HepG2 (cell line): ENCODE measurements around the gene ZNF382. TPM values are rescaled to one million over a fixed set of nuclear protein-coding genes. Genes with fewer than 3 reads are reported as not detected.

Source experiments
- AGO2 ChIP-seq: fragments of 200-400 bp; formaldehyde crosslinking; optimal IDR thresholded peaks from 2 replicates; pipeline ENCODE3; 2017; ENCODE audit warnings: mild to moderate bottlenecking, low read depth, low read length, moderate library complexity
- ARID2 ChIP-seq: sonication (generic); formaldehyde crosslinking; IDR thresholded peaks from 2 replicates; pipeline ENCODE4 v1.8.1; 2022; ENCODE audit warnings: mild to moderate bottlenecking, missing genetic modification reagents, borderline replicate concordance
- ATF5 ChIP-seq: sonication (generic); formaldehyde crosslinking; IDR thresholded peaks from 2 replicates; pipeline ENCODE4 v1.4.0; 2020; ENCODE audit warnings: mild to moderate bottlenecking, low read depth, missing genetic modification reagents
- BRCA1 ChIP-seq: sonication (generic); formaldehyde crosslinking; IDR thresholded peaks from 2 replicates; pipeline ENCODE4 v1.4.0; 2020; ENCODE audit warnings: missing genetic modification reagents
- DPF2 ChIP-seq: sonication (generic); formaldehyde crosslinking; IDR thresholded peaks from 2 replicates; pipeline ENCODE4 v1.4.0; 2020; ENCODE audit warnings: mild to moderate bottlenecking, low read depth, missing genetic modification reagents, borderline replicate concordance
- ELF1 ChIP-seq: sonication (generic); formaldehyde crosslinking; IDR thresholded peaks from 2 replicates; pipeline ENCODE4 v1.4.0; 2020; ENCODE audit warnings: missing genetic modification reagents
- ELF4 ChIP-seq: sonication (generic); formaldehyde crosslinking; IDR thresholded peaks from 2 replicates; pipeline ENCODE4 v1.5.0; 2020; ENCODE audit warnings: missing genetic modification reagents, mild to moderate bottlenecking, moderate library complexity, borderline replicate concordance
- KDM4B ChIP-seq: sonication (generic); formaldehyde crosslinking; IDR thresholded peaks from 2 replicates; pipeline ENCODE4 v1.4.0; 2020; ENCODE audit warnings: missing genetic modification reagents
- MEIS1 ChIP-seq: sonication (generic); formaldehyde crosslinking; IDR thresholded peaks from 2 replicates; pipeline ENCODE4 v1.9.0; 2021; ENCODE audit warnings: mild to moderate bottlenecking, missing genetic modification reagents, moderate library complexity, borderline replicate concordance
- MTF2 ChIP-seq: sonication (generic); formaldehyde crosslinking; IDR thresholded peaks from 2 replicates; pipeline ENCODE4 v1.5.0; 2020; ENCODE audit warnings: missing genetic modification reagents, borderline replicate concordance
- PHB2 ChIP-seq: fragments of 450-650 bp; IDR thresholded peaks from 2 replicates; pipeline ENCODE4 v1.6.1; 2018; ENCODE audit not compliant: partially characterized antibody
- RFXAP ChIP-seq: sonication (generic); formaldehyde crosslinking; IDR thresholded peaks from 2 replicates; pipeline ENCODE4 v1.4.0; 2020; ENCODE audit warnings: missing genetic modification reagents, borderline replicate concordance
- SALL1 ChIP-seq: sonication (generic); formaldehyde crosslinking; IDR thresholded peaks from 2 replicates; pipeline ENCODE4 v1.8.0; 2022; ENCODE audit warnings: mild to moderate bottlenecking, missing genetic modification reagents
- SKIL ChIP-seq: sonication (generic); formaldehyde crosslinking; IDR thresholded peaks from 2 replicates; pipeline ENCODE4 v1.8.0; 2022; ENCODE audit warnings: missing genetic modification reagents, mild to moderate bottlenecking, moderate library complexity, borderline replicate concordance
- THYN1 ChIP-seq: sonication (generic); formaldehyde crosslinking; IDR thresholded peaks from 2 replicates; pipeline ENCODE4 v1.8.1; 2023; ENCODE audit warnings: low read depth, mild to moderate bottlenecking, moderate library complexity, missing genetic modification reagents, borderline replicate concordance
- TIGD3 ChIP-seq: sonication (generic); formaldehyde crosslinking; IDR thresholded peaks from 2 replicates; pipeline ENCODE4 v1.5.1; 2020; ENCODE audit warnings: mild to moderate bottlenecking, missing genetic modification reagents, borderline replicate concordance
- ZFP36L1 ChIP-seq: sonication (generic); formaldehyde crosslinking; IDR thresholded peaks from 2 replicates; pipeline ENCODE4 v1.8.0; 2022; ENCODE audit warnings: mild to moderate bottlenecking, missing genetic modification reagents, moderate library complexity
- ZFP37 ChIP-seq: sonication (generic); formaldehyde crosslinking; IDR thresholded peaks from 2 replicates; pipeline ENCODE4 v1.4.0; 2020; ENCODE audit warnings: missing genetic modification reagents, borderline replicate concordance
- ZNF34 ChIP-seq: sonication (generic); formaldehyde crosslinking; IDR thresholded peaks from 2 replicates; pipeline ENCODE4 v1.4.0; 2020; ENCODE audit warnings: mild to moderate bottlenecking, missing genetic modification reagents, borderline replicate concordance
- ZNF484 ChIP-seq: sonication (generic); formaldehyde crosslinking; IDR thresholded peaks from 2 replicates; pipeline ENCODE4 v1.5.1; 2020; ENCODE audit warnings: mild to moderate bottlenecking, low read depth, missing genetic modification reagents, borderline replicate concordance
- ZNF558 ChIP-seq: sonication (generic); formaldehyde crosslinking; IDR thresholded peaks from 2 replicates; pipeline ENCODE4 v1.9.0; 2022; ENCODE audit warnings: mild to moderate bottlenecking, missing genetic modification reagents, borderline replicate concordance
- ZNF576 ChIP-seq: sonication (generic); formaldehyde crosslinking; IDR thresholded peaks from 2 replicates; pipeline ENCODE4 v1.4.0; 2020; ENCODE audit warnings: mild to moderate bottlenecking, missing genetic modification reagents
- ZNF615 ChIP-seq: sonication (generic); formaldehyde crosslinking; IDR thresholded peaks from 2 replicates; pipeline ENCODE4 v1.5.0; 2020; ENCODE audit warnings: mild to moderate bottlenecking, missing genetic modification reagents, borderline replicate concordance
- ZNF639 ChIP-seq: conservative IDR thresholded peaks from 2 replicates; pipeline ENCODE4 v1.6.1; 2018; ENCODE audit warnings: missing genetic modification reagents
- polyA plus RNA-seq, 8 experiments: library from polyadenylated mRNA; depleted of rRNA in 3 of 8; stranded (reverse) in 7 of 8; unstranded in 1 of 8; fragments of >200 nt; fragmentation: Illumina TruSeq in 4 of 8; extraction: Trizol in 4 of 8; gene quantifications; 2 replicates each; pipeline versions ENCODE4 v1.2.1 to v1.2.3, GENCODE V29; 2011 to 2016; ENCODE audit warnings: low read depth in 4 of 8, missing spikeins in 1 of 8, mixed read lengths in 1 of 8; ENCODE audit not compliant: insufficient read depth in 1 of 8
- total RNA-seq, 5 experiments: library from RNA; depleted of rRNA; stranded (reverse); fragments of >200 nt; fragmentation: Illumina TruSeq; extraction: Trizol; gene quantifications; 2 replicates each; pipeline ENCODE4 v1.2.3, GENCODE V29; 2016; ENCODE audit warnings: low read depth in 1 of 5

ZNF382 gene
- total and polyA plus RNA-seq, 2 of the 13 experiments (the other 11 are each of a cell fraction or from before 2014, with no cell fraction given): 2.3 to 6.8 TPM

GRCh38 chr19:36605101-36605876 is at the start of gene ZNF382 (continued):
- TF ChIP-seq ZNF639 (no peak), DPF2 (CRISPR knock-in tag) (no peak), ZNF484 (CRISPR knock-in tag) (no peak), ZFP37 (no peak), AGO2 (peak; percentile 67), ZNF34 (no peak), ELF4 (CRISPR knock-in tag) (no peak), MTF2 (CRISPR knock-in tag) (peak; percentile 56; the same call in 1 of the 2 replicates), BRCA1 (no peak), MEIS1 (CRISPR knock-in tag) (no peak), ATF5 (no peak), ZNF576 (CRISPR knock-in tag) (no peak), ARID2 (no peak), SKIL (CRISPR knock-in tag) (no peak), SALL1 (CRISPR knock-in tag) (no peak; the same call in none of the 2 replicates), THYN1 (CRISPR knock-in tag) (no peak), TIGD3 (CRISPR knock-in tag) (no peak), RFXAP (CRISPR knock-in tag) (no peak), ELF1 (CRISPR knock-in tag) (no peak; the same call in 1 of the 2 replicates), PHB2 (no peak), ZNF615 (no peak), ZNF558 (no peak), ZFP36L1 (no peak), KDM4B (CRISPR knock-in tag) (no peak)
